ENCODE data around the gene NR6A1. TPM values are rescaled to one million over a fixed set of nuclear protein-coding genes. Genes with fewer than 3 reads are reported as not detected.

Gene NR6A1
- polyA plus RNA-seq, 2 of the 4 experiments (the other 2 are of a cell fraction): 1.7 to 3.3 TPM

GRCh38 chr9:124673063-124673462 is 98.0 kb downstream of the NR6A1 start:
- H3K9me3 ChIP-seq: no peaks in the 10 kb centered on the region
- ATAC-seq (no peak), FAIRE-seq (no peak), DNase-seq (ENCODE audit: low read depth in 1 of 2, low spot score in 1 of 2) (no peak)
- no peak overlapping the region for H3K4me3 ChIP-seq
- ChIA-PET POLR2A (interaction anchor here (1.2 kb wide), 1 partner anchor 14 kb away, joined by 7 read pairs; no protein-coding TSS in a partner anchor), CTCF (interaction anchor here (1.2 to 2.9 kb wide), 5 partner anchors 8 to 121 kb away, joined by 4 to 11 read pairs (median 6); no protein-coding TSS in a partner anchor)
- peaks cover 29% of the 10 kb centered on the region; the same call in 2 of the 3 replicates for H3K4me1 ChIP-seq
- no peak for TF ChIP-seq CTCF (IDR thresholded peaks at IDR 0.05)
- TF ChIP-seq PHF8 (IDR thresholded peaks at IDR 0.05; ENCODE audit: borderline replicate concordance, low read depth): no peak
- TF ChIP-seq HES2 (IDR thresholded peaks at IDR 0.05): no peak
- no peak for TF ChIP-seq ZNF302 (CRISPR knock-in tag; IDR thresholded peaks at IDR 0.05)
- no peak for TF ChIP-seq JUNB (IDR thresholded peaks at IDR 0.05)
- H3K27ac ChIP-seq: no peak overlapping the region
- WGBS (ENCODE audit: missing lambda C conversion rate): 87% methylated on average over 3 of the region's 3 CpGs
- no peak overlapping the region for H3K4me2 ChIP-seq

GRCh38 chr9:124671861-124672260 is 99.2 kb downstream of the NR6A1 start:
- TF ChIP-seq RCOR1 (IDR thresholded peaks at IDR 0.05; ENCODE audit: low read depth, low read length): no peak
- TF ChIP-seq NPAS2 (CRISPR knock-in tag; IDR thresholded peaks at IDR 0.05; ENCODE audit: borderline replicate concordance): no peak
- TF ChIP-seq RFX5 (IDR thresholded peaks at IDR 0.05): no peak
- TF ChIP-seq SMC3 (IDR thresholded peaks at IDR 0.05): no peak
- no peak for TF ChIP-seq CTCF (IDR thresholded peaks at IDR 0.05)
- TF ChIP-seq ATOH8 (CRISPR knock-in tag; IDR thresholded peaks at IDR 0.05; ENCODE audit: low read depth): no peak
- no peak for TF ChIP-seq KDM5A (IDR thresholded peaks at IDR 0.05)
- TF ChIP-seq PBX3 (IDR thresholded peaks at IDR 0.05): no peak
- TF ChIP-seq CBX2 (IDR thresholded peaks at IDR 0.05; ENCODE audit: borderline replicate concordance, low read depth): no peak
- TF ChIP-seq HOXA7 (CRISPR knock-in tag; IDR thresholded peaks at IDR 0.05): no peak
- no peak for TF ChIP-seq RNF2 (IDR thresholded peaks at IDR 0.05; ENCODE audit: borderline replicate concordance, low read depth)
- TF ChIP-seq ELK1 (IDR thresholded peaks at IDR 0.05; ENCODE audit: low read depth, low read length): no peak
- TF ChIP-seq POLR2A (IDR thresholded peaks at IDR 0.05; ENCODE audit: low read length): no peak
- TF ChIP-seq MYC (IDR thresholded peaks at IDR 0.05; ENCODE audit: borderline replicate concordance, low read length): no peak
- no peak for TF ChIP-seq BHLHE40 (IDR thresholded peaks at IDR 0.05; ENCODE audit: low read depth, low read length)
- no peak for TF ChIP-seq GATA3 (IDR thresholded peaks at IDR 0.05; ENCODE audit: borderline replicate concordance)
- no peak for FAIRE-seq
- no peak overlapping the region for H3K4me3 ChIP-seq
- H3K9me3 ChIP-seq: no peaks in the 10 kb centered on the region
- H3K27ac ChIP-seq: no peak overlapping the region
- CTCF ChIA-PET: interaction anchor here (1.4 kb wide), 1 partner anchor 54 kb away, joined by 4 read pairs; no protein-coding TSS in a partner anchor
- H3K4me2 ChIP-seq: no peak overlapping the region
- no peak for ATAC-seq
- DNase-seq (ENCODE audit: low read depth in 1 of 2, low spot score in 1 of 2): no peak
- peaks cover 29% of the 10 kb centered on the region; the same call in 2 of the 3 replicates for H3K4me1 ChIP-seq
- 94% methylated on average over 6 of the region's 6 CpGs for WGBS (ENCODE audit: missing lambda C conversion rate)
- POLR2A ChIA-PET: interaction anchor here (0.6 kb wide), 1 partner anchor 14 kb away, joined by 3 read pairs; no protein-coding TSS in a partner anchor

Data from A549 (cell line).